Trophoblast cell (in vitro differentiated cells and primary cell): ENCODE data around the gene CDC42EP3.

Source experiments
- DNase-seq, 2 donors: peaks; one replicate each; pipeline ENCODE4 v3.0.0-alpha.2; 2016
- H2AFZ ChIP-seq: 2 replicates; pipeline ENCODE4 v1.6.1; 2013; ENCODE audit warnings: low read length, moderate library complexity, mild to moderate bottlenecking; ENCODE audit not compliant: insufficient read depth, poor library complexity
- H2AK5ac ChIP-seq: 2 replicates; pipeline ENCODE4 v1.6.1; 2013; ENCODE audit warnings: mild to moderate bottlenecking, low read length
- H2BK120ac ChIP-seq: 2 replicates; pipeline ENCODE4 v1.6.1; 2013; ENCODE audit warnings: low read length, mild to moderate bottlenecking, moderate library complexity; ENCODE audit not compliant: insufficient read depth, poor library complexity
- H2BK12ac ChIP-seq: 2 replicates; pipeline ENCODE4 v1.6.1; 2013; ENCODE audit warnings: mild to moderate bottlenecking, low read length, moderate library complexity
- H2BK5ac ChIP-seq: 2 replicates; pipeline ENCODE4 v1.6.1; 2013; ENCODE audit warnings: low read length, low read depth, moderate library complexity, mild to moderate bottlenecking; ENCODE audit not compliant: poor library complexity
- H3K14ac ChIP-seq: 2 replicates; pipeline ENCODE4 v1.6.1; 2013; ENCODE audit warnings: mild to moderate bottlenecking, low read length
- H3K18ac ChIP-seq: 2 replicates; pipeline ENCODE4 v1.6.1; 2013; ENCODE audit warnings: mild to moderate bottlenecking, low read length
- H3K23ac ChIP-seq: 2 replicates; pipeline ENCODE4 v1.6.1; 2013; ENCODE audit warnings: low read length
- H3K27ac ChIP-seq: 2 replicates; pipeline ENCODE4 v1.5.1; 2013; ENCODE audit warnings: low read depth, mild to moderate bottlenecking, inconsistent platforms, low read length, moderate library complexity
- H3K27me3 ChIP-seq: 2 replicates; pipeline ENCODE4 v1.6.1; 2013; ENCODE audit warnings: inconsistent platforms, mild to moderate bottlenecking, low read length, moderate library complexity; ENCODE audit not compliant: insufficient read depth
- H3K36me3 ChIP-seq, 2 experiments: 1 replicate in 1 of 2; 2 replicates in 1 of 2; pipeline ENCODE4 v1.6.1; 2013; ENCODE audit warnings: low read length in 2 of 2, mild to moderate bottlenecking in 2 of 2, moderate library complexity in 1 of 2; ENCODE audit not compliant: insufficient read depth in 2 of 2, control insufficient read depth in 1 of 2
- H3K4ac ChIP-seq: 2 replicates; pipeline ENCODE4 v1.6.1; 2013; ENCODE audit warnings: low read depth, mild to moderate bottlenecking, low read length, moderate library complexity
- H3K4me1 ChIP-seq, 2 experiments: 1 replicate in 1 of 2; 2 replicates in 1 of 2; pipeline ENCODE4 v1.6.1; 2013; ENCODE audit warnings: low read length in 2 of 2, mild to moderate bottlenecking in 2 of 2, moderate library complexity in 1 of 2; ENCODE audit not compliant: insufficient read depth in 2 of 2, control insufficient read depth in 1 of 2
- H3K4me2 ChIP-seq: 2 replicates; pipeline ENCODE4 v1.6.1; 2013; ENCODE audit warnings: inconsistent platforms, mild to moderate bottlenecking, low read length, moderate library complexity
- H3K4me3 ChIP-seq: 2 replicates; pipeline ENCODE4 v1.5.1; 2013; ENCODE audit warnings: mild to moderate bottlenecking, low read depth, low read length, inconsistent platforms
- H3K79me1 ChIP-seq: one replicate; pipeline ENCODE4 v1.6.1; 2013; ENCODE audit warnings: low read length
- H3K79me2 ChIP-seq: 2 replicates; pipeline ENCODE4 v1.6.1; 2013; ENCODE audit warnings: low read length, mild to moderate bottlenecking; ENCODE audit not compliant: control insufficient read depth, insufficient read depth, poor library complexity
- H3K9ac ChIP-seq: 2 replicates; pipeline ENCODE4 v1.6.1; 2013; ENCODE audit warnings: mild to moderate bottlenecking, low read length
- H3K9me3 ChIP-seq: 2 replicates; pipeline ENCODE4 v1.6.1; 2013; ENCODE audit warnings: low read depth, mild to moderate bottlenecking, control low read depth, inconsistent platforms, low read length; ENCODE audit not compliant: insufficient read depth
- H4K12ac ChIP-seq: 2 replicates; pipeline ENCODE4 v1.6.1; 2013; ENCODE audit warnings: low read depth, mild to moderate bottlenecking, low read length, moderate library complexity
- H4K8ac ChIP-seq: 2 replicates; pipeline ENCODE4 v1.6.1; 2013; ENCODE audit warnings: low read depth, mild to moderate bottlenecking, low read length, moderate library complexity
- H4K91ac ChIP-seq: one replicate; pipeline ENCODE4 v1.6.1; 2013; ENCODE audit warnings: low read depth, mild to moderate bottlenecking, low read length, moderate library complexity
- WGBS: extraction: QIAGEN DNeasy Blood & Tissue Kit; methylation state at CpG from one replicate; pipeline ENCODE4 v1.1.7; 2013; ENCODE audit warnings: missing lambda C conversion rate; ENCODE audit not compliant: insufficient read length, insufficient coverage; ENCODE audit errors: extremely low coverage; 5-methylcytosine and 5-hydroxymethylcytosine counted together

Gene CDC42EP3

DNA sequence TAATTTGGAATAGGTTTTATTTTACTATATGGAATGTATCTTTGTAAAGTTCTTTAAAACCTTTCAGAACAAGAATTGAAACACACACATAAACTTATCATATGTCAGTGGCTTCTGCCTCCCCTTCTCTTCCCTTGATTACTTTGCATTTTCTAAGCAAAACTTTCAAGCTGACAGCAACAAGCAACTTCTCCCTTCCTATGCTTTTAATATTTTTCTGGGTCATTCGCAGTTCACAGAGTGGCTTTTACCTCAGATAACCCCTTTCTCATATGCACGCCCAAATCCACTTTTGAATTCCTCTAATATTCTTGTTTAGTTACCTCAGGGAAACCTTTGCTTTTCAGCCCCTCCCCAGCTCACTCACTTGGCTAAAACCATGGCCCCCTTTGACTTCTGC, 36.7 kb upstream of the CDC42EP3 start:
- Histone ChIP-seq H3K4me1 (peaks cover 5 to 12% of the 10 kb centered on the region in 2 experiments), H3K79me1 (peaks cover 9% of the 10 kb centered on the region), H3K36me3 (no peaks in the 10 kb centered on the region), H4K91ac (no peak overlapping the region), H4K12ac (no peak overlapping the region), H3K9ac (no peak overlapping the region), H3K79me2 (no peaks in the 10 kb centered on the region), H3K4me2 (no peak overlapping the region), H4K8ac (no peak overlapping the region), H3K23ac (no peak overlapping the region), H3K14ac (no peak overlapping the region), H3K4ac (no peak overlapping the region), H2AFZ (no peak overlapping the region), H2AK5ac (no peak overlapping the region), H3K27me3 (no peaks in the 10 kb centered on the region), H2BK5ac (no peak overlapping the region), H3K4me3 (no peak overlapping the region), H2BK120ac (no peak overlapping the region), H3K27ac (no peak overlapping the region), H3K18ac (no peak overlapping the region), H2BK12ac (no peak overlapping the region), H3K9me3 (no peaks in the 10 kb centered on the region)
- WGBS, result no CpG with 5 or more reads among the region's 2 CpGs
- DNase-seq, result no peak

DNA sequence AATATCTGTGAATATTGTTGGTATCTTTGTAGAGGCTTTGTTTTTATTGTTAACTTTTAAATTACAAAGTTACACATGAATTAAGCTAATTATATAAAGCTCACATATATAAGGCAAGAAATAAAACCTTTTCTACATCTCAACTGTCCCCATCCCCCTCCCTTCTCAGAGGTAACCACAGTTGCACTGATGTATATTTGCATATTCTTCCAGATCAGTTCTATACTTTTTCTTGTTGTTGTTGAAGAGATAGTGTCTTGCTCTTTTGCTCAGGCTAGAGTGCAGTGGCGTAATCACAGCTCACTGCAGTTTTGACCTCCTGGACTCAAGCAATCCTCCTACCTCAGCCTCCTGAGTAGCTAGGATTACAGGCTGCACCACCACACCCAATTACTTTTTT, 36.0 kb upstream of the CDC42EP3 start:
- WGBS, result no CpG with 5 or more reads among the region's 1 CpG

DNA sequence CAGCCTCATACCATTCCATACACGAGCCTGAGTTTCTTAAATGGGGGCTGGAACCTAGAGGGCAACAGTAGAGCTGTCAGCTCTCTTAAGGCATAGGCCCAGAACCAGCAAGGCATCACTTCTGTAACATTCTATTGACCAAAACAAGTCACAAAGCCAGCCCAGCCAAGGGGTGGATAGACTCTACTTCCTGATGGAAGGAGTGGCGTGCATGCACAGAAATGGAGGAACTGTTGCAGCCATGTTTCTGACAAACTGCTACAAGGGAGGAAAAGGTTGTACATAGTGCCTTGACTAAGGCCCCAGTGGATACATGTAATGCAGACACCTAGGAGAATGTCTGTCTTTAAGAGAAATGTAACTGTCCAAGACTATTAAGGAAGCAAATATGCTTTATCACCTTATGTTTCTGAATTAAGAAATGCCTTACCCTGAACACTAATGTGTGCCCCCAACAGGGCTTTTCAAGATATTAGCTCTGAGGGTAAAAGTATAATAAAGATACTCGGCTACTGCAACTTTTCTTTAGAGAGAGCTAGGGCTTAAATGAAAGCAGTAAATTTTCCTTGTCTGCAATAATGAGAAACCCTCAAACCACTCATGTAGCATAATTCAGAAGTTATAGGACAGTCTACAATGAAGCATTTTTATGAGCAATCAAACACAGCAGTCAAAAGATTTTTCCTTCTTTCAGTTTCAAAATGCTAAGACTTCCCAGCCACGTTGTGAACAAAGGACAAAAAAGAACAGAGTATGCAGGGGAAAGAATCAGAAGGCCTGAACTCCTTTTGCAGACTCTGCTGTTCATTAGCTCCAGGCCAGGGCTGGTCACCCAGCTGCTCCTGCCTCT, 35.1 kb upstream of the CDC42EP3 start:
- Histone ChIP-seq H2BK12ac (peak overlapping the region; percentile 74), H2AFZ (no peak overlapping the region), H3K18ac (no peak overlapping the region), H2BK5ac (no peak overlapping the region), H3K27me3 (no peaks in the 10 kb centered on the region), H4K91ac (no peak overlapping the region), H3K4ac (no peak overlapping the region), H4K8ac (peak overlapping the region; percentile 58), H2BK120ac (peak overlapping the region; percentile 43), H3K4me2 (no peak overlapping the region), H3K14ac (no peak overlapping the region), H3K4me3 (no peak overlapping the region), H3K9ac (no peak overlapping the region), H3K4me1 (peaks cover 5 to 10% of the 10 kb centered on the region in 2 experiments), H3K9me3 (no peaks in the 10 kb centered on the region), H3K27ac (no peak overlapping the region), H3K23ac (no peak overlapping the region), H3K79me2 (no peaks in the 10 kb centered on the region), H3K79me1 (peaks cover 9% of the 10 kb centered on the region), H4K12ac (no peak overlapping the region), H3K36me3 (no peaks in the 10 kb centered on the region), H2AK5ac (no peak overlapping the region)
- WGBS, result no CpG with 5 or more reads among the region's 4 CpGs
- DNase-seq, result no peak

More for the DNA sequence above, 36.0 kb upstream of the CDC42EP3 start:
- Histone ChIP-seq H3K9me3 (no peaks in the 10 kb centered on the region), H3K79me2 (no peaks in the 10 kb centered on the region), H2BK120ac (no peak overlapping the region), H3K14ac (no peak overlapping the region), H2BK5ac (no peak overlapping the region), H3K4me1 (peaks cover 5 to 12% of the 10 kb centered on the region in 2 experiments), H3K4ac (no peak overlapping the region), H2AFZ (no peak overlapping the region), H3K79me1 (peaks cover 9% of the 10 kb centered on the region), H3K9ac (no peak overlapping the region), H3K27ac (no peak overlapping the region), H3K4me2 (no peak overlapping the region), H4K91ac (no peak overlapping the region), H3K27me3 (no peaks in the 10 kb centered on the region), H4K8ac (no peak overlapping the region), H3K36me3 (no peaks in the 10 kb centered on the region), H2BK12ac (no peak overlapping the region), H3K23ac (no peak overlapping the region), H4K12ac (no peak overlapping the region), H3K4me3 (no peak overlapping the region), H3K18ac (no peak overlapping the region), H2AK5ac (no peak overlapping the region)
- DNase-seq, result no peak

DNA sequence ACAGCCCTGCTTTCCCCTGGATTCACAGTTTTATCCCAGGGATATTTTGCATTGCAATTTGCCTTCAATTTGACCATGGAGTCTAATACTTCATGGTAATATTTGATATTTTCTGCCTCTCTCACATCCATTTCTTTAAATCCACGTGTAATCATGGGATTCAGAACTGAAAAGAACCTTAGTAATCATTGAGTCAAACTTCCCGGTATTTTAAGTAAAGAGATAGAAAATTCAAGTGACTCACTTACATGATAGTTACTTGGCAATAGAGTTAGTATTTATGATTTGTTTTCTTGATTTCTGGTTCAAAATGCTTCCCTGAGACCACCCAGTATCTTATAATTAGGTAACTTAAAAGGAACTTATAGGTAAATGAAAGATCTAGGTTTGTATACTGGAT, 33.7 kb upstream of the CDC42EP3 start:
- Histone ChIP-seq H3K27me3 (no peaks in the 10 kb centered on the region), H3K79me2 (no peaks in the 10 kb centered on the region), H3K4me2 (no peak overlapping the region), H3K18ac (no peak overlapping the region), H2BK120ac (no peak overlapping the region), H3K27ac (no peak overlapping the region), H2AK5ac (no peak overlapping the region), H3K9me3 (no peaks in the 10 kb centered on the region), H2BK5ac (no peak overlapping the region), H3K4me3 (no peak overlapping the region), H4K91ac (no peak overlapping the region), H2AFZ (no peak overlapping the region), H3K79me1 (peaks cover 7% of the 10 kb centered on the region), H3K4me1 (peaks cover 0 to 2% of the 10 kb centered on the region in 2 experiments), H3K14ac (no peak overlapping the region), H3K4ac (no peak overlapping the region), H2BK12ac (no peak overlapping the region), H3K36me3 (no peaks in the 10 kb centered on the region), H3K23ac (no peak overlapping the region), H3K9ac (no peak overlapping the region), H4K12ac (no peak overlapping the region), H4K8ac (no peak overlapping the region)
- no CpG with 5 or more reads among the region's 2 CpGs for WGBS
- no peak for DNase-seq
